IMR-90 (cell line): ENCODE measurements around the gene TINAG.

Experiments used
- CTCF ChIP-seq: conservative IDR thresholded peaks from 2 replicates; pipeline ENCODE4 v1.5.1; 2012; ENCODE audit warnings: mild to moderate bottlenecking, low read depth, low read length, improper control_type of control experiment
- POLR2A ChIP-seq: IDR thresholded peaks from 2 replicates; pipeline ENCODE4 v1.6.1; 2012; ENCODE audit warnings: mild to moderate bottlenecking, low read depth, low read length
- RAD21 ChIP-seq: IDR thresholded peaks from 2 replicates; pipeline ENCODE4 v1.6.1; 2012; ENCODE audit warnings: low read length, improper control_type of control experiment
- RFX5 ChIP-seq: IDR thresholded peaks from 2 replicates; pipeline ENCODE4 v1.8.0; 2012; ENCODE audit warnings: low read depth, mild to moderate bottlenecking, low read length, moderate library complexity
- SMC3 ChIP-seq: fragments of 150-350 bp; IDR thresholded peaks from 2 replicates; pipeline ENCODE4 v1.6.1; 2016; ENCODE audit warnings: low read depth, mild to moderate bottlenecking, antibody characterized with exemption, low read length, moderate library complexity
- USF2 ChIP-seq: fragments of 150-350 bp; IDR thresholded peaks from 2 replicates; pipeline ENCODE4 v1.6.1; 2017; ENCODE audit warnings: mild to moderate bottlenecking, antibody characterized with exemption, low read length, low read depth

GRCh38 chr6:54274383-54274782, 33.9 kb upstream of the TINAG start:
- TF ChIP-seq USF2 = no peak
- TF ChIP-seq POLR2A = no peak
- TF ChIP-seq SMC3 = no peak
- no peak for TF ChIP-seq CTCF
- no peak for TF ChIP-seq RFX5
- no peak for TF ChIP-seq RAD21
